Measurements from ENCODE around the gene TMEM204.

Gene TMEM204

DNA sequence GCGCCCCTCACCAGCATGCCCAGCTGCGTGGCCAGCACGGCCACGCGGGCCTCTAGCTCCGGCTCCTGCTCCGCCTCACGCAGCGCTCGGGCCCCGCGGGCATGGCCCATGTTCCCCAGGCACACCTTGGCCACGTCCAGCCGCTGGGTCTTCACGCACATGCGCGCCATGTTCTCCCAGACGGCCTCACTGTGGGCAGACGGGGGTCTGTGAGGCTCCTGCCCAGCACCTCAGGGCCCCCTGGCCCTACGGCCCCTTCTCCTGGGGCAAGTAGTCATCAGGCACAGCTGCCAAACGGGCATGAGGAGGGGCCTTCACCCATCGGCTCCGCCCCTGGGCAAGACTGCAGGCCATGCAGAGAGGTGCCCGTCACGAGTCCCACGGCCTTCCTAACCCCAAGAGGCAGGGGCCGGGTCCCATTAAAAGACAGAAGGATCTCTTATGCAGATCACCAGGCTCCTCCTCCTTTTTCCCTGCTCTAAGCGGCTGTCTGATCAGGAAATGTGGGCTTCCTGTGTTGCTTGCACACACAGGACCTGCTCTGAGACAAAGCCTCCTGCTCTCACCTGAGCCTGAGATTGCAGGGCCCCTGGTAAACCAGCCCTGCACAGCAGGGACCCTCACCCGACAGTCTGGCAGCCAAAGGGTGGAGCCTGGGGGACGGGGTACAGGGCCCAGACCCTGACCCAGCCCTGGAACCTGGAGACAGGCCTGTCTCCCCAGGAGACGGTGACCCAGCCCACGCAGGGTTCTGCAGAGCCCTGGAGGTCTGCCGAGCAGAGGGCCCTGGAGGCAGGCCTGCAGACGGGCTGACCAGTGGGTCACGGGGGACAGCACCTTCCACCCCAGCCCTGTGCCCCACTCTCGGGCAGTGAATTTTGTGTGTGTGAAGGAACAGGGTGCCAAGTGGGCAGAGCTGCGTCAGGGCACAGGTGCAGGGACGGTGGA lies 6.6 kb upstream of the TMEM204 start:
- H3K27me3 ChIP-seq (ENCODE audit: control insufficient read depth, low read length) = no peaks in the 10 kb centered on the region
- no peaks in the 10 kb centered on the region for H3F3A ChIP-seq (ENCODE audit: control insufficient read depth, insufficient read depth)
- H3K4me3 ChIP-seq (ENCODE audit: low read length) = no peak overlapping the region
- no peaks in the 10 kb centered on the region for H3K4me1 ChIP-seq (ENCODE audit: control insufficient read depth, low read length)
- TF ChIP-seq, protein P1, sequence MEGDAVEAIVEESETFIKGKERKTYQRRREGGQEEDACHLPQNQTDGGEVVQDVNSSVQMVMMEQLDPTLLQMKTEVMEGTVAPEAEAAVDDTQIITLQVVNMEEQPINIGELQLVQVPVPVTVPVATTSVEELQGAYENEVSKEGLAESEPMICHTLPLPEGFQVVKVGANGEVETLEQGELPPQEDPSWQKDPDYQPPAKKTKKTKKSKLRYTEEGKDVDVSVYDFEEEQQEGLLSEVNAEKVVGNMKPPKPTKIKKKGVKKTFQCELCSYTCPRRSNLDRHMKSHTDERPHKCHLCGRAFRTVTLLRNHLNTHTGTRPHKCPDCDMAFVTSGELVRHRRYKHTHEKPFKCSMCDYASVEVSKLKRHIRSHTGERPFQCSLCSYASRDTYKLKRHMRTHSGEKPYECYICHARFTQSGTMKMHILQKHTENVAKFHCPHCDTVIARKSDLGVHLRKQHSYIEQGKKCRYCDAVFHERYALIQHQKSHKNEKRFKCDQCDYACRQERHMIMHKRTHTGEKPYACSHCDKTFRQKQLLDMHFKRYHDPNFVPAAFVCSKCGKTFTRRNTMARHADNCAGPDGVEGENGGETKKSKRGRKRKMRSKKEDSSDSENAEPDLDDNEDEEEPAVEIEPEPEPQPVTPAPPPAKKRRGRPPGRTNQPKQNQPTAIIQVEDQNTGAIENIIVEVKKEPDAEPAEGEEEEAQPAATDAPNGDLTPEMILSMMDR (IDR thresholded peaks at IDR 0.05; ENCODE audit: low read depth, low read length, poor library complexity, severe bottlenecking) = no peak
- TF ChIP-seq EZH2phosphoT487 (IDR thresholded peaks at IDR 0.05; ENCODE audit: borderline replicate concordance, low read length) = no peak
- no peak overlapping the region for H3K27ac ChIP-seq (ENCODE audit: low read depth, low read length)
- no peaks in the 10 kb centered on the region for H3K36me3 ChIP-seq (ENCODE audit: control insufficient read depth, low read length)
- H4K20me1 ChIP-seq (ENCODE audit: control insufficient read depth, insufficient read depth, low read depth, low read length) = no peaks in the 10 kb centered on the region
- no peaks in the 10 kb centered on the region for H3K79me2 ChIP-seq (ENCODE audit: control insufficient read depth, low read length)
- no peaks in the 10 kb centered on the region for H3K9me2 ChIP-seq (replicated peaks; ENCODE audit: control insufficient read depth, low read length)
- H3K9me3 ChIP-seq (ENCODE audit: control insufficient read depth, insufficient read depth, low read length) = no peaks in the 10 kb centered on the region
- no peak overlapping the region for H3K4me2 ChIP-seq (ENCODE audit: low read length)

DNA sequence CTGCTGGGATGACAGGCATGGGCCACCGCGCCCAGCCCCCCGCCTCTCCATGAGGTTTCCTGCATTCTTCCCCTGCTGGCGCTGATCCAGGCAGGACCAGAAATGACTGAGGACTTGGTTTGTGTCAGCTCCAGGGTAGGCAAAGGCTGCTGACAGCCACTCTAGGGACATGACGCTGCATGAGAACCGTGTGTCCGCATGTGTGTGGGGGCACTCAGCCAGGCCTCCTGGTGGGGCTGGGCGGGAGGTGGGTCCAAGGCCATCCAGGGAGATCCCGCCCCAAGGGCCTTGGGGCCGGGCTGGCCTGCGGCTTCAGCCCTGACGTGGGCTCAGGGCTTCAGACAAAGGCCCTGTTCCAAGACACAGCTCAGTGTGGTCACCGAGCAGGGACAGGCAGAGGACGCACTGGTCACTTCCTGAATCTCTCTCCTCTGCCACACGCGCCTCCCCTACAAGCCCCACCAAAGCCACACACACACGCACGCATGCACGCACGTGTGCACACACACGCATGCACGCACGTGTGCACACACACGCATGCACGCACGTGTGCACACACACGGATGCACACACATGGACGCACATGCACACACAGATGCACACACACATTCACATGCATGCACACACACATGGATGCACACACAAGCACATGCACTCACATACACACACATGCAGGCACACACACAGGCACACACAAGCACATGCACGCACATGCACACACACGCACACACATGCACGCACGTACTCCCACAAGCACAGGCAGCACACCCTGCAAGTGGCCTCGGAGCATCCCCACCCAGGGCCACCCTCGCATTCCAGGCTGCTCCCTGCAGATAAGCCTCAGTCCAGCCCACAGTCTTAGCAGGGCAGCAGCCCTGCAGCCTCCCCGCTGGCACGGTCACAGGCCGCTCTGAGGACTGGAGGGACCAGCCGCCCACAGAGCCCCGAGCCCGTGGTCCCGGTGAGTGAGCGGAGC lies 5.3 kb upstream of the TMEM204 start:
- Histone ChIP-seq H3K27me3 (ENCODE audit: control insufficient read depth, low read length) (no peaks in the 10 kb centered on the region), H3K4me1 (ENCODE audit: control insufficient read depth, low read length) (no peaks in the 10 kb centered on the region), H3K9me3 (ENCODE audit: control insufficient read depth, insufficient read depth, low read length) (no peaks in the 10 kb centered on the region), H3K9me2 (replicated peaks; ENCODE audit: control insufficient read depth, low read length) (no peaks in the 10 kb centered on the region), H3K79me2 (ENCODE audit: control insufficient read depth, low read length) (no peaks in the 10 kb centered on the region), H4K20me1 (ENCODE audit: control insufficient read depth, insufficient read depth, low read depth, low read length) (no peaks in the 10 kb centered on the region), H3K4me2 (ENCODE audit: low read length) (no peak overlapping the region), H3K36me3 (ENCODE audit: control insufficient read depth, low read length) (no peaks in the 10 kb centered on the region), H3F3A (ENCODE audit: control insufficient read depth, insufficient read depth) (no peaks in the 10 kb centered on the region), H3K27ac (ENCODE audit: low read depth, low read length) (no peak overlapping the region), H3K4me3 (ENCODE audit: low read length) (no peak overlapping the region)
- TF ChIP-seq EZH2phosphoT487 (IDR thresholded peaks at IDR 0.05; ENCODE audit: borderline replicate concordance, low read length) = no peak
- TF ChIP-seq, protein P1 (IDR thresholded peaks at IDR 0.05; ENCODE audit: low read depth, low read length, poor library complexity, severe bottlenecking) = no peak

DNA sequence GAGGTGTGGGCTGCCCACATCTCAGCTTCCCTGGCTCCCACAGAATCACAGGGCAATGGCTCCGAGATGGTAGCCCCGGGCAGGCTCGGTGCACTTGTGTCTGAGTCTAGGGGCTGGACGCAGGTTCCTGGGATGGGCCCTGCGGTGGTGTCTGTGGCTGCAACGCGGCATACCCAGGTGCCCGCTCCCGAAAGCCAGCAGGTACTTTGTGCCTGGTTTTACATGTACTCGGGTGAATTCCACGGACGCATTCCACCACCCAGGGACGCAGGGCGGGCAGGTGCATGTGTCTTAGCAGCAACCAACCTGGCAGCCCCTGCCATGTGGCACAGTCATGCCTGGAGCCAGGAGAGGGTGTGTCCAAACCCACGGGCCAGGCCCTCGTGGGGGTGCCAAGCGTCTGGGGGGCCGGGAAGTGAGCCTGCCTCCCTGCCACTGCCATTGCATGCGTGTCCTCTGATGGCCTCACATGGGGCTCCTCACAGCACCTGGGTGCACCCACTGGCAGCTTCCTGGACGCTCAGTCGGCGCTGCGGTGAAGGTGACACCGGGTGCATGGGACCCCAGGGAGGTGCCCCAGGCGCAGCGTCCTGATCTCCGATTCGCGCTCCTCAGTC lies 4.4 kb upstream of the TMEM204 start:
- no peak overlapping the region for H3K27ac ChIP-seq (ENCODE audit: low read depth, low read length)
- H3K36me3 ChIP-seq (ENCODE audit: control insufficient read depth, low read length) = no peaks in the 10 kb centered on the region
- no peaks in the 10 kb centered on the region for H3K79me2 ChIP-seq (ENCODE audit: control insufficient read depth, low read length)
- TF ChIP-seq, protein P1 (IDR thresholded peaks at IDR 0.05; ENCODE audit: low read depth, low read length, poor library complexity, severe bottlenecking) = no peak
- TF ChIP-seq EZH2phosphoT487 (IDR thresholded peaks at IDR 0.05; ENCODE audit: borderline replicate concordance, low read length) = no peak
- no peaks in the 10 kb centered on the region for H3K9me2 ChIP-seq (replicated peaks; ENCODE audit: control insufficient read depth, low read length)
- no peaks in the 10 kb centered on the region for H3K27me3 ChIP-seq (ENCODE audit: control insufficient read depth, low read length)
- H3K4me3 ChIP-seq (ENCODE audit: low read length) = no peak overlapping the region
- H3K4me1 ChIP-seq (ENCODE audit: control insufficient read depth, low read length) = peaks cover 4% of the 10 kb centered on the region; the same call in 1 of the 2 replicates
- no peaks in the 10 kb centered on the region for H3F3A ChIP-seq (ENCODE audit: control insufficient read depth, insufficient read depth)
- no peak overlapping the region for H3K4me2 ChIP-seq (ENCODE audit: low read length)
- H3K9me3 ChIP-seq (ENCODE audit: control insufficient read depth, insufficient read depth, low read length) = no peaks in the 10 kb centered on the region
- H4K20me1 ChIP-seq (ENCODE audit: control insufficient read depth, insufficient read depth, low read depth, low read length) = no peaks in the 10 kb centered on the region
